Astrocyte (in vitro differentiated cells and primary cell): ENCODE measurements around the gene PTGIS. TPM values are rescaled to one million over a fixed set of nuclear protein-coding genes. Genes with fewer than 3 reads are reported as not detected.

Source experiments
- DNase-seq: peaks from one replicate; pipeline ENCODE4 v3.0.0-alpha.2; 2010; ENCODE audit warnings: low read depth
- FAIRE-seq: peaks from 2 replicates; lab custom pipeline; 2011; peaks lifted over from hg19 to GRCh38; lab: Jason Lieb, UNC
- H2AFZ ChIP-seq: 2 replicates; pipeline ENCODE4 v1.6.0; 2012; ENCODE audit warnings: low read depth, low read length, inconsistent platforms
- H3K27ac ChIP-seq: 2 replicates; pipeline ENCODE4 v1.5.1; 2011; ENCODE audit warnings: low read depth, low read length, inconsistent platforms
- H3K27me3 ChIP-seq: 2 replicates; pipeline ENCODE4 v1.6.0; 2011; ENCODE audit warnings: low read length, inconsistent platforms; ENCODE audit not compliant: insufficient read depth
- H3K36me3 ChIP-seq: 2 replicates; pipeline ENCODE4 v1.5.1; 2011; ENCODE audit warnings: low read length, inconsistent platforms; ENCODE audit not compliant: insufficient read depth
- H3K4me1 ChIP-seq: 2 replicates; pipeline ENCODE4 v1.5.1; 2011; ENCODE audit warnings: low read length, inconsistent platforms; ENCODE audit not compliant: insufficient read depth
- H3K4me2 ChIP-seq: 2 replicates; pipeline ENCODE4 v1.6.0; 2012; ENCODE audit warnings: low read length, inconsistent platforms
- H3K4me3 ChIP-seq: 2 replicates; pipeline ENCODE4 v1.5.1; 2011; ENCODE audit warnings: low read depth, mild to moderate bottlenecking, low read length, inconsistent platforms; ENCODE audit not compliant: insufficient read depth
- H3K79me2 ChIP-seq: 2 replicates; pipeline ENCODE4 v1.6.0; 2012; ENCODE audit warnings: mild to moderate bottlenecking, low read length, inconsistent platforms; ENCODE audit not compliant: insufficient read depth
- H3K9ac ChIP-seq: 2 replicates; pipeline ENCODE4 v1.6.0; 2012; ENCODE audit warnings: mild to moderate bottlenecking, low read length, inconsistent platforms
- H3K9me3 ChIP-seq: 2 replicates; pipeline ENCODE4 v1.5.1; 2012; ENCODE audit warnings: low read depth, mild to moderate bottlenecking, low read length, inconsistent platforms; ENCODE audit not compliant: insufficient read depth
- H4K20me1 ChIP-seq: 2 replicates; pipeline ENCODE4 v1.6.0; 2012; ENCODE audit warnings: low read length, inconsistent platforms; ENCODE audit not compliant: insufficient read depth
- H3K27ac Mint-ChIP-seq: one replicate; pipeline ENCODE4 v1.8.0; 2021; ENCODE audit warnings: mild to moderate bottlenecking, mixed read lengths; ENCODE audit not compliant: unreplicated experiment
- H3K27me3 Mint-ChIP-seq: one replicate; pipeline ENCODE4 v1.8.0; 2021; ENCODE audit warnings: low read depth, mixed read lengths; ENCODE audit not compliant: unreplicated experiment
- H3K36me3 Mint-ChIP-seq: one replicate; pipeline ENCODE4 v1.8.0; 2021; ENCODE audit warnings: low read depth, mixed read lengths; ENCODE audit not compliant: unreplicated experiment
- H3K4me1 Mint-ChIP-seq: one replicate; pipeline ENCODE4 v1.8.0; 2021; ENCODE audit warnings: low read depth, mixed read lengths; ENCODE audit not compliant: unreplicated experiment
- H3K4me3 Mint-ChIP-seq: one replicate; pipeline ENCODE4 v1.8.0; 2021; ENCODE audit warnings: mild to moderate bottlenecking, moderate library complexity, mixed read lengths; ENCODE audit not compliant: unreplicated experiment
- H3K9me3 Mint-ChIP-seq: one replicate; pipeline ENCODE4 v1.8.0; 2021; ENCODE audit warnings: mild to moderate bottlenecking, mixed read lengths; ENCODE audit not compliant: unreplicated experiment
- CTCF ChIP-seq: IDR thresholded peaks from 2 replicates; pipeline ENCODE4 v1.5.1; 2011; ENCODE audit warnings: low read depth, mild to moderate bottlenecking, inconsistent platforms, low read length, moderate library complexity; ENCODE audit not compliant: insufficient read depth
- EZH2 ChIP-seq: IDR thresholded peaks from 2 replicates; pipeline ENCODE4 v1.6.1; 2012; ENCODE audit warnings: mild to moderate bottlenecking, low read length, inconsistent platforms; ENCODE audit not compliant: insufficient read depth
- total RNA-seq: library from RNA; stranded (reverse); gene quantifications from 2 replicates; pipeline ENCODE4 v1.2.1, GENCODE V29; 2021

The PTGIS gene
- total RNA-seq, 1 donor from 2014 or later, result 1.9 TPM

GRCh38 chr20:49583669-49584417, 15.9 kb upstream of the PTGIS start:
- Histone ChIP-seq H3K4me1 (peaks cover 26% of the 10 kb centered on the region), H2AFZ (no peak overlapping the region), H3K36me3 (no peaks in the 10 kb centered on the region), H3K79me2 (no peaks in the 10 kb centered on the region), H4K20me1 (no peaks in the 10 kb centered on the region), H3K4me3 (no peak overlapping the region), H3K27me3 (peaks cover 6% of the 10 kb centered on the region), H3K9me3 (peaks cover 8% of the 10 kb centered on the region), H3K9ac (peak overlapping the region; percentile 18), H3K4me2 (peak overlapping the region; percentile 23), H3K27ac (peak overlapping the region; percentile 24)
- H3K4me3 Mint-ChIP-seq, result no peak overlapping the region
- peaks cover 37% of the 10 kb centered on the region for H3K27me3 Mint-ChIP-seq
- H3K4me1 Mint-ChIP-seq, result no peaks in the 10 kb centered on the region
- no peaks in the 10 kb centered on the region for H3K36me3 Mint-ChIP-seq
- H3K27ac Mint-ChIP-seq, result no peak overlapping the region
- FAIRE-seq (no peak), DNase-seq (peak; percentile 99)
- H3K9me3 Mint-ChIP-seq, result no peaks in the 10 kb centered on the region
- TF ChIP-seq CTCF (no peak), EZH2 (no peak)

GRCh38 chr20:49583343-49583668, 15.4 kb upstream of the PTGIS start:
- no peak overlapping the region for H3K4me3 ChIP-seq
- H3K9me3 ChIP-seq, result peaks cover 8% of the 10 kb centered on the region
- no peak overlapping the region for H3K4me2 ChIP-seq
- H2AFZ ChIP-seq, result no peak overlapping the region
- no peaks in the 10 kb centered on the region for H3K36me3 ChIP-seq
- H4K20me1 ChIP-seq, result no peaks in the 10 kb centered on the region
- TF ChIP-seq CTCF, result no peak
- no peak for TF ChIP-seq EZH2
- DNase-seq (no peak), FAIRE-seq (no peak)
- H3K79me2 ChIP-seq, result no peaks in the 10 kb centered on the region
- Mint-ChIP-seq H3K27me3 (peaks cover 35% of the 10 kb centered on the region), H3K36me3 (no peaks in the 10 kb centered on the region), H3K4me3 (no peak overlapping the region), H3K27ac (no peak overlapping the region), H3K4me1 (no peaks in the 10 kb centered on the region), H3K9me3 (no peaks in the 10 kb centered on the region)
- peaks cover 26% of the 10 kb centered on the region for H3K4me1 ChIP-seq
- H3K27me3 ChIP-seq, result peaks cover 6% of the 10 kb centered on the region
- H3K9ac ChIP-seq, result no peak overlapping the region
- no peak overlapping the region for H3K27ac ChIP-seq
